ENCODE results near the gene COL27A1. TPM values are rescaled to one million over a fixed set of nuclear protein-coding genes. Genes with fewer than 3 reads are reported as not detected.

Gene COL27A1
- total and polyA plus RNA-seq, 9 of the 15 experiments (the other 6 are each of a cell fraction or from before 2014, with no cell fraction given) = 0.07 TPM; not detected in 8

DNA sequence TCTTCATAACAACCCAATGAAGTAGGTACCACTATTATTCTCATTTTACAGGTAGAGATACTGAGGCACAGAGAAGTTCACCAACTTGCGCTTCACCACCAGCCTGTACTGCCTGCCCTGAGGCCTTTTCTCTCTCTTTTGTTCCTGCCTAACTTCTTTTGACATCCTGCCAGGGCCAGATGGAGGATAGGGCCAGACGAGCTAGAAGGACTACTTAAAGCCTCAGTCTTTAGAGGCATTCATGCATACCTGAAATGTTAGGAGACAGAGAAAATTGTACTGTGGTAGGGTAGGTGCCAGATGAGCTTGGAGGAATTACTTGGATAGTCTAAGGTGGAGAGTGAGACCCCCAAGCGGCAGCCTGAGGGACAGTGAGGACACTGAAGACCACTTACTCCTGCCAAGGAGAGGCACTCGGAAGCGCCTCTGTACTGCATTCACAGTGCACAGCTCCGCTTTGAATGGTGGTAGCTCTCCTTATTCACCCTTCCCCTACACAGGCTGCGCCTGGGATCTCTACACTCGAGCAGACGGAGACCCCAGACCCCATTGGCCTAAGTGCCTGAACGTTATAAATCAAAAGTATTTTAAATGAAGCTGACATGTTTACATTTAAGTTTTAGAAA is 161.4 kb downstream of the COL27A1 start:
- H3K4me2 ChIP-seq (ENCODE audit: insufficient read depth, low read length) = no peak overlapping the region
- H3K79me2 ChIP-seq (ENCODE audit: control insufficient read depth, insufficient read depth, low read length) = no peaks in the 10 kb centered on the region
- no TSS peak for BruUV-seq (replicated peaks)
- peaks cover 15 to 25% of the 10 kb centered on the region in 2 experiments for H3K27me3 ChIP-seq (ENCODE audit: control insufficient read depth in 2 of 2, insufficient read depth in 2 of 2, low read length in 2 of 2)
- H2AFZ ChIP-seq (ENCODE audit: low read depth, low read length) = no peak overlapping the region
- ATAC-seq = peak; percentile 58
- no peaks in the 10 kb centered on the region; a peak in 1 of 5 replicates for H3K4me1 ChIP-seq (replicated peaks in 1 of 2; ENCODE audit: control insufficient read depth in 2 of 2, insufficient read depth in 2 of 2, low read length in 2 of 2)
- 23% methylated on average over 10 of the region's 10 CpGs for WGBS (ENCODE audit: insufficient coverage, low coverage, missing lambda C conversion rate)
- no peaks in the 10 kb centered on the region for H3K9me3 ChIP-seq (replicated peaks; ENCODE audit: control insufficient read depth, insufficient read depth, low read depth, low read length)
- DNase-seq (ENCODE audit: extremely low read depth in 1 of 4, low spot score in 3 of 4) = no peak
- no peak overlapping the region for H3K9ac ChIP-seq (ENCODE audit: insufficient read depth in 1 of 2, low read depth in 2 of 2, low read length in 2 of 2)
- no peak overlapping the region for H3K4me3 ChIP-seq
- H3K27ac ChIP-seq (ENCODE audit: extremely low read depth, low read depth, low read length) = no peak overlapping the region
- FAIRE-seq = no peak
- CTCF ChIA-PET (ENCODE audit: low intra/inter-chr PET ratio) = no interaction called here
- no peaks in the 10 kb centered on the region for H4K20me1 ChIP-seq (replicated peaks; ENCODE audit: control insufficient read depth, insufficient read depth, low read length)
- H3K36me3 ChIP-seq (ENCODE audit: control insufficient read depth, insufficient read depth, low read length) = no peaks in the 10 kb centered on the region
- no peaks in the 10 kb centered on the region for H3K9me1 ChIP-seq (ENCODE audit: control insufficient read depth, insufficient read depth, low read length)
- intact Hi-C loops (cut with micrococcal nuclease) = no loop called here
- POLR2A ChIA-PET = interaction anchor here (0.9 kb wide), 1 partner anchor 12 kb away, joined by 4 read pairs; no protein-coding TSS in a partner anchor
- in situ Hi-C loops (cut with MboI) = no loop called here
- no peak for TF ChIP-seq ZNF121 (CRISPR knock-in tag; conservative IDR thresholded peaks at IDR 0.05)
- no peak for TF ChIP-seq CHCHD3 (CRISPR knock-in tag; IDR thresholded peaks at IDR 0.05)
- no peak for TF ChIP-seq ZNF778 (CRISPR knock-in tag; IDR thresholded peaks at IDR 0.05)
- TF ChIP-seq, protein P1, sequence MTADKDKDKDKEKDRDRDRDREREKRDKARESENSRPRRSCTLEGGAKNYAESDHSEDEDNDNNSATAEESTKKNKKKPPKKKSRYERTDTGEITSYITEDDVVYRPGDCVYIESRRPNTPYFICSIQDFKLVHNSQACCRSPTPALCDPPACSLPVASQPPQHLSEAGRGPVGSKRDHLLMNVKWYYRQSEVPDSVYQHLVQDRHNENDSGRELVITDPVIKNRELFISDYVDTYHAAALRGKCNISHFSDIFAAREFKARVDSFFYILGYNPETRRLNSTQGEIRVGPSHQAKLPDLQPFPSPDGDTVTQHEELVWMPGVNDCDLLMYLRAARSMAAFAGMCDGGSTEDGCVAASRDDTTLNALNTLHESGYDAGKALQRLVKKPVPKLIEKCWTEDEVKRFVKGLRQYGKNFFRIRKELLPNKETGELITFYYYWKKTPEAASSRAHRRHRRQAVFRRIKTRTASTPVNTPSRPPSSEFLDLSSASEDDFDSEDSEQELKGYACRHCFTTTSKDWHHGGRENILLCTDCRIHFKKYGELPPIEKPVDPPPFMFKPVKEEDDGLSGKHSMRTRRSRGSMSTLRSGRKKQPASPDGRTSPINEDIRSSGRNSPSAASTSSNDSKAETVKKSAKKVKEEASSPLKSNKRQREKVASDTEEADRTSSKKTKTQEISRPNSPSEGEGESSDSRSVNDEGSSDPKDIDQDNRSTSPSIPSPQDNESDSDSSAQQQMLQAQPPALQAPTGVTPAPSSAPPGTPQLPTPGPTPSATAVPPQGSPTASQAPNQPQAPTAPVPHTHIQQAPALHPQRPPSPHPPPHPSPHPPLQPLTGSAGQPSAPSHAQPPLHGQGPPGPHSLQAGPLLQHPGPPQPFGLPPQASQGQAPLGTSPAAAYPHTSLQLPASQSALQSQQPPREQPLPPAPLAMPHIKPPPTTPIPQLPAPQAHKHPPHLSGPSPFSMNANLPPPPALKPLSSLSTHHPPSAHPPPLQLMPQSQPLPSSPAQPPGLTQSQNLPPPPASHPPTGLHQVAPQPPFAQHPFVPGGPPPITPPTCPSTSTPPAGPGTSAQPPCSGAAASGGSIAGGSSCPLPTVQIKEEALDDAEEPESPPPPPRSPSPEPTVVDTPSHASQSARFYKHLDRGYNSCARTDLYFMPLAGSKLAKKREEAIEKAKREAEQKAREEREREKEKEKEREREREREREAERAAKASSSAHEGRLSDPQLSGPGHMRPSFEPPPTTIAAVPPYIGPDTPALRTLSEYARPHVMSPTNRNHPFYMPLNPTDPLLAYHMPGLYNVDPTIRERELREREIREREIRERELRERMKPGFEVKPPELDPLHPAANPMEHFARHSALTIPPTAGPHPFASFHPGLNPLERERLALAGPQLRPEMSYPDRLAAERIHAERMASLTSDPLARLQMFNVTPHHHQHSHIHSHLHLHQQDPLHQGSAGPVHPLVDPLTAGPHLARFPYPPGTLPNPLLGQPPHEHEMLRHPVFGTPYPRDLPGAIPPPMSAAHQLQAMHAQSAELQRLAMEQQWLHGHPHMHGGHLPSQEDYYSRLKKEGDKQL (CRISPR knock-in tag; IDR thresholded peaks at IDR 0.05; ENCODE audit: borderline replicate concordance) = no peak
- TF ChIP-seq RBBP5 (IDR thresholded peaks at IDR 0.05; ENCODE audit: borderline replicate concordance, insufficient read depth, low read length, poor library complexity, severe bottlenecking) = no peak
- TF ChIP-seq, protein P2, sequence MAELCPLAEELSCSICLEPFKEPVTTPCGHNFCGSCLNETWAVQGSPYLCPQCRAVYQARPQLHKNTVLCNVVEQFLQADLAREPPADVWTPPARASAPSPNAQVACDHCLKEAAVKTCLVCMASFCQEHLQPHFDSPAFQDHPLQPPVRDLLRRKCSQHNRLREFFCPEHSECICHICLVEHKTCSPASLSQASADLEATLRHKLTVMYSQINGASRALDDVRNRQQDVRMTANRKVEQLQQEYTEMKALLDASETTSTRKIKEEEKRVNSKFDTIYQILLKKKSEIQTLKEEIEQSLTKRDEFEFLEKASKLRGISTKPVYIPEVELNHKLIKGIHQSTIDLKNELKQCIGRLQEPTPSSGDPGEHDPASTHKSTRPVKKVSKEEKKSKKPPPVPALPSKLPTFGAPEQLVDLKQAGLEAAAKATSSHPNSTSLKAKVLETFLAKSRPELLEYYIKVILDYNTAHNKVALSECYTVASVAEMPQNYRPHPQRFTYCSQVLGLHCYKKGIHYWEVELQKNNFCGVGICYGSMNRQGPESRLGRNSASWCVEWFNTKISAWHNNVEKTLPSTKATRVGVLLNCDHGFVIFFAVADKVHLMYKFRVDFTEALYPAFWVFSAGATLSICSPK (IDR thresholded peaks at IDR 0.05; ENCODE audit: borderline replicate concordance) = no peak
- TF ChIP-seq RBM25 (IDR thresholded peaks at IDR 0.05; ENCODE audit: low read depth, low read length, severe bottlenecking) = no peak
- no peak for TF ChIP-seq POLR2AphosphoS5 (IDR thresholded peaks at IDR 0.05; ENCODE audit: control insufficient read depth, insufficient read depth, low read depth, low read length)
- TF ChIP-seq KLF10 (CRISPR knock-in tag; IDR thresholded peaks at IDR 0.05) = no peak
- TF ChIP-seq, protein P3, sequence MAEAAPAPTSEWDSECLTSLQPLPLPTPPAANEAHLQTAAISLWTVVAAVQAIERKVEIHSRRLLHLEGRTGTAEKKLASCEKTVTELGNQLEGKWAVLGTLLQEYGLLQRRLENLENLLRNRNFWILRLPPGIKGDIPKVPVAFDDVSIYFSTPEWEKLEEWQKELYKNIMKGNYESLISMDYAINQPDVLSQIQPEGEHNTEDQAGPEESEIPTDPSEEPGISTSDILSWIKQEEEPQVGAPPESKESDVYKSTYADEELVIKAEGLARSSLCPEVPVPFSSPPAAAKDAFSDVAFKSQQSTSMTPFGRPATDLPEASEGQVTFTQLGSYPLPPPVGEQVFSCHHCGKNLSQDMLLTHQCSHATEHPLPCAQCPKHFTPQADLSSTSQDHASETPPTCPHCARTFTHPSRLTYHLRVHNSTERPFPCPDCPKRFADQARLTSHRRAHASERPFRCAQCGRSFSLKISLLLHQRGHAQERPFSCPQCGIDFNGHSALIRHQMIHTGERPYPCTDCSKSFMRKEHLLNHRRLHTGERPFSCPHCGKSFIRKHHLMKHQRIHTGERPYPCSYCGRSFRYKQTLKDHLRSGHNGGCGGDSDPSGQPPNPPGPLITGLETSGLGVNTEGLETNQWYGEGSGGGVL (CRISPR knock-in tag; IDR thresholded peaks at IDR 0.05) = no peak
- TF ChIP-seq, protein P4, sequence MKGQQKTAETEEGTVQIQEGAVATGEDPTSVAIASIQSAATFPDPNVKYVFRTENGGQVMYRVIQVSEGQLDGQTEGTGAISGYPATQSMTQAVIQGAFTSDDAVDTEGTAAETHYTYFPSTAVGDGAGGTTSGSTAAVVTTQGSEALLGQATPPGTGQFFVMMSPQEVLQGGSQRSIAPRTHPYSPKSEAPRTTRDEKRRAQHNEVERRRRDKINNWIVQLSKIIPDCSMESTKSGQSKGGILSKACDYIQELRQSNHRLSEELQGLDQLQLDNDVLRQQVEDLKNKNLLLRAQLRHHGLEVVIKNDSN (CRISPR knock-in tag; IDR thresholded peaks at IDR 0.05) = no peak

All from K562 (cell line).